K562 (cell line): ENCODE data around the gene ARIH1. TPM values are rescaled to one million over a fixed set of nuclear protein-coding genes. Genes with fewer than 3 reads are reported as not detected.

Experiments used
- ARID3B ChIP-seq: fragments of 250-450 bp; sonication (Bioruptor Pico); IDR thresholded peaks from 2 replicates; pipeline ENCODE4 v1.4.0; 2020; ENCODE audit warnings: borderline replicate concordance
- CEBPZ ChIP-seq: fragments of 150-350 bp; IDR thresholded peaks from 2 replicates; pipeline ENCODE4 v1.6.1; 2014; ENCODE audit warnings: low read depth, mild to moderate bottlenecking, low read length, borderline replicate concordance
- DNMT1 ChIP-seq: fragments of 450-650 bp; IDR thresholded peaks from 2 replicates; pipeline ENCODE4 v1.6.1; 2016; ENCODE audit warnings: antibody characterized with exemption, mild to moderate bottlenecking
- E4F1 ChIP-seq: fragments of 250-450 bp; sonication (Bioruptor Pico); IDR thresholded peaks from 2 replicates; pipeline ENCODE4 v1.5.0; 2021; ENCODE audit warnings: mild to moderate bottlenecking, borderline replicate concordance
- FOXP4 ChIP-seq: sonication (generic); formaldehyde crosslinking; IDR thresholded peaks from 2 replicates; pipeline ENCODE4 v1.8.0; 2022; ENCODE audit warnings: mild to moderate bottlenecking, missing genetic modification reagents, borderline replicate concordance
- KHSRP ChIP-seq: fragments of 450-650 bp; IDR thresholded peaks from 2 replicates; pipeline ENCODE4 v1.6.1; 2017
- MAZ ChIP-seq, 2 experiments: fragments of 450-650 bp in 1 of 2; sonication (generic) in 1 of 2; formaldehyde crosslinking; IDR thresholded peaks in 1 of 2; conservative IDR thresholded peaks in 1 of 2; 2 replicates each; pipeline versions ENCODE4 v1.4.0 to v1.5.0; 2020; ENCODE audit warnings: mild to moderate bottlenecking in 1 of 2, missing genetic modification reagents in 1 of 2
- MEF2A ChIP-seq: IDR thresholded peaks from 2 replicates; pipeline ENCODE4 v1.6.1; 2011; ENCODE audit warnings: low read depth, mild to moderate bottlenecking, low read length, moderate library complexity; ENCODE audit not compliant: control insufficient read depth
- PHF21A ChIP-seq: fragments of 450-650 bp; IDR thresholded peaks from 2 replicates; pipeline ENCODE4 v1.6.1; 2017; ENCODE audit warnings: low read depth, borderline replicate concordance
- RBM39 ChIP-seq: fragments of 200-400 bp; formaldehyde crosslinking; optimal IDR thresholded peaks from 2 replicates; pipeline ENCODE3; 2018; ENCODE audit warnings: low read depth, low read length
- SRSF7 ChIP-seq: fragments of 200-400 bp; formaldehyde crosslinking; optimal IDR thresholded peaks from 2 replicates; pipeline ENCODE3; 2017; ENCODE audit warnings: mild to moderate bottlenecking, low read depth, low read length
- TBL1XR1 ChIP-seq, 2 experiments: IDR thresholded peaks; 2 replicates each; pipeline ENCODE4 v1.6.1; 2012; ENCODE audit warnings: improper control_type of control experiment in 2 of 2, low read length in 2 of 2, mild to moderate bottlenecking in 1 of 2
- TEAD4 ChIP-seq, 2 experiments: sonication (generic) in 1 of 2; formaldehyde crosslinking in 1 of 2; IDR thresholded peaks; 2 replicates each; pipeline versions ENCODE4 v1.6.1 to v1.8.0; 2012 to 2022; ENCODE audit warnings: borderline replicate concordance in 1 of 2, inconsistent platforms in 1 of 2, low read length in 1 of 2, mild to moderate bottlenecking in 1 of 2, missing genetic modification reagents in 1 of 2
- ZNF41 ChIP-seq: fragments of 250-450 bp; sonication (Bioruptor Pico); conservative IDR thresholded peaks from 2 replicates; pipeline ENCODE4 v1.4.0; 2020; ENCODE audit warnings: mild to moderate bottlenecking
- ZNF445 ChIP-seq: fragments of 250-450 bp; sonication (Bioruptor Pico); IDR thresholded peaks from 2 replicates; pipeline ENCODE4 v1.4.0; 2020; ENCODE audit warnings: low read depth, mild to moderate bottlenecking, moderate library complexity
- polyA plus RNA-seq, 8 experiments: library from polyadenylated mRNA; depleted of rRNA in 4 of 8; stranded (reverse) in 5 of 8; unstranded in 3 of 8; fragments of >200 nt; fragmentation: Nextera tagmentation in 2 of 8; fragmentation: Illumina TruSeq in 1 of 8; extraction: Ambion mirVana in 2 of 8; extraction: Trizol in 1 of 8; gene quantifications; 2 replicates each; pipeline versions ENCODE4 v1.2.1 to v1.2.3, GENCODE V29; 2011 to 2014; ENCODE audit warnings: inconsistent platforms in 1 of 8, missing spikeins in 1 of 8
- total RNA-seq, 7 experiments: library from RNA; depleted of rRNA in 6 of 7; stranded (reverse); fragments of >200 nt in 6 of 7; fragmentation: Illumina TruSeq in 2 of 7; extraction: Trizol in 2 of 7; gene quantifications; 2 replicates each; pipeline versions ENCODE4 v1.2.1 to v1.2.3, GENCODE V29; 2011 to 2021; ENCODE audit warnings: low replicate concordance in 1 of 7

ARIH1 gene
- total and polyA plus RNA-seq, 9 of the 15 experiments (the other 6 are each of a cell fraction or from before 2014, with no cell fraction given), result 17.7 to 125 (median 31.4) TPM

- TF ChIP-seq MAZ (CRISPR knock-in tag; conservative IDR thresholded peaks at IDR 0.05 in 1 of 2, IDR thresholded peaks at IDR 0.05 in 1 of 2), result peak in 1 of 2 experiments; percentile 49; a peak in 2 of 4 replicates
- no peak for TF ChIP-seq RBM39
- TF ChIP-seq MEF2A, result no peak
- TF ChIP-seq ZNF445 (CRISPR knock-in tag), result no peak
- TF ChIP-seq CEBPZ, result no peak
- no peak for TF ChIP-seq KHSRP
- no peak for TF ChIP-seq SRSF7
- TF ChIP-seq DNMT1, result no peak
- TF ChIP-seq PHF21A, result no peak
- 0 out of 2 replicates have a peak, but pooled peaks have one; percentile 13 for TF ChIP-seq ARID3B (CRISPR knock-in tag)
- TF ChIP-seq E4F1, result no peak
- TF ChIP-seq TBL1XR1 (IDR thresholded peaks at IDR 0.05; ENCODE audit: low read length in 2 of 2), result no peak
- no peak for TF ChIP-seq TEAD4 (IDR thresholded peaks at IDR 0.05; ENCODE audit: low read length)
- TF ChIP-seq TEAD4 (CRISPR knock-in tag; IDR thresholded peaks at IDR 0.05; ENCODE audit: borderline replicate concordance), result no peak
- peak; percentile 92; the same call in 1 of the 2 replicates for TF ChIP-seq FOXP4 (CRISPR knock-in tag)
- TF ChIP-seq ZNF41 (CRISPR knock-in tag), result no peak
These were observed 940 bp downstream of the ARIH1 start (continued) for GRCh38 chr15:72474912-72475628.
